Gastrocnemius medialis (tissue), 4 donors: ENCODE data around the gene COX4I2.

Experiments used
- CTCF ChIP-seq, 5 experiments: fragments of 450-650 bp in 3 of 5; fragments of 200-600 bp in 2 of 5; sonication (generic) in 2 of 5; IDR thresholded peaks in 4 of 5; conservative IDR thresholded peaks in 1 of 5; 1 replicate in 4 of 5; 2 replicates in 1 of 5; pipeline ENCODE4 v1.5.1; 2016 to 2019; ENCODE audit warnings: antibody characterized with exemption in 5 of 5, mild to moderate bottlenecking in 3 of 5, moderate library complexity in 3 of 5
- POLR2A ChIP-seq, 2 donors: fragments of 450-650 bp; IDR thresholded peaks; one replicate each; pipeline ENCODE4 v1.6.1; 2017; ENCODE audit warnings: antibody characterized with exemption in 2 of 2, mild to moderate bottlenecking in 2 of 2, moderate library complexity in 2 of 2

- TF ChIP-seq POLR2A (IDR thresholded peaks at IDR 0.05), result no peak
- TF ChIP-seq CTCF (IDR thresholded peaks at IDR 0.05 in 4 of 5, conservative IDR thresholded peaks at IDR 0.05 in 1 of 5), result no peak
Observed at GRCh38 chr20:31642837-31643236, 5.1 kb downstream of the COX4I2 start.
